Neural progenitor cell (in vitro differentiated cells): ENCODE data around the gene BAG5.

Experiments
- EZH2 ChIP-seq: fragments of 200-600 bp; sonication (generic); IDR thresholded peaks from 2 replicates; pipeline ENCODE4 v1.6.1; 2017; ENCODE audit warnings: antibody characterized with exemption, mild to moderate bottlenecking, moderate library complexity
- TF ChIP-seq, protein P1 (sequence below): fragments of 200-600 bp; sonication (generic); IDR thresholded peaks from 2 replicates; pipeline ENCODE4 v1.5.1; 2017; ENCODE audit warnings: antibody characterized with exemption, mild to moderate bottlenecking

- TF ChIP-seq, protein P1, sequence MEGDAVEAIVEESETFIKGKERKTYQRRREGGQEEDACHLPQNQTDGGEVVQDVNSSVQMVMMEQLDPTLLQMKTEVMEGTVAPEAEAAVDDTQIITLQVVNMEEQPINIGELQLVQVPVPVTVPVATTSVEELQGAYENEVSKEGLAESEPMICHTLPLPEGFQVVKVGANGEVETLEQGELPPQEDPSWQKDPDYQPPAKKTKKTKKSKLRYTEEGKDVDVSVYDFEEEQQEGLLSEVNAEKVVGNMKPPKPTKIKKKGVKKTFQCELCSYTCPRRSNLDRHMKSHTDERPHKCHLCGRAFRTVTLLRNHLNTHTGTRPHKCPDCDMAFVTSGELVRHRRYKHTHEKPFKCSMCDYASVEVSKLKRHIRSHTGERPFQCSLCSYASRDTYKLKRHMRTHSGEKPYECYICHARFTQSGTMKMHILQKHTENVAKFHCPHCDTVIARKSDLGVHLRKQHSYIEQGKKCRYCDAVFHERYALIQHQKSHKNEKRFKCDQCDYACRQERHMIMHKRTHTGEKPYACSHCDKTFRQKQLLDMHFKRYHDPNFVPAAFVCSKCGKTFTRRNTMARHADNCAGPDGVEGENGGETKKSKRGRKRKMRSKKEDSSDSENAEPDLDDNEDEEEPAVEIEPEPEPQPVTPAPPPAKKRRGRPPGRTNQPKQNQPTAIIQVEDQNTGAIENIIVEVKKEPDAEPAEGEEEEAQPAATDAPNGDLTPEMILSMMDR: no peak
- no peak for TF ChIP-seq EZH2
Observed at GRCh38 chr14:103530831-103531230, 31.6 kb downstream of the BAG5 start.
